ENCODE results near the gene TMOD3.

Gene TMOD3

GRCh38 chr15:51904931-51905330, 75.5 kb downstream of the TMOD3 start:
- Histone ChIP-seq H4K20me1 (ENCODE audit: insufficient read depth, low read length, poor library complexity, severe bottlenecking) (no peaks in the 10 kb centered on the region), H2AFZ (ENCODE audit: low read length) (no peak overlapping the region), H3K79me2 (ENCODE audit: insufficient read depth, low read length) (no peaks in the 10 kb centered on the region), H3K9me2 (replicated peaks; ENCODE audit: low read depth, low read length) (no peaks in the 10 kb centered on the region), H3K9ac (ENCODE audit: low read depth, low read length, poor library complexity, severe bottlenecking) (no peak overlapping the region), H3F3A (ENCODE audit: low read depth) (no peaks in the 10 kb centered on the region), H3K4me1 (ENCODE audit: insufficient read depth, low read length, poor library complexity, severe bottlenecking) (no peaks in the 10 kb centered on the region), H3K4me2 (ENCODE audit: low read depth, low read length, poor library complexity, severe bottlenecking) (no peak overlapping the region), H3K36me3 (ENCODE audit: insufficient read depth, low read length) (peaks cover 57% of the 10 kb centered on the region), H3K9me3 (ENCODE audit: insufficient read depth, low read depth, low read length) (no peaks in the 10 kb centered on the region), H3K27me3 (ENCODE audit: insufficient read depth, low read length, poor library complexity, severe bottlenecking) (no peaks in the 10 kb centered on the region), H3K4me3 (ENCODE audit: low read length, poor library complexity, severe bottlenecking) (no peak overlapping the region)
- TF ChIP-seq EZH2phosphoT487 (IDR thresholded peaks at IDR 0.05; ENCODE audit: borderline replicate concordance) (no peak), CTCF (conservative IDR thresholded peaks at IDR 0.05; ENCODE audit: low read length) (no peak)

GRCh38 chr15:51907136-51907862, 77.8 kb downstream of the TMOD3 start:
- Histone ChIP-seq H3K9ac (ENCODE audit: low read depth, low read length, poor library complexity, severe bottlenecking) (no peak overlapping the region), H4K20me1 (ENCODE audit: insufficient read depth, low read length, poor library complexity, severe bottlenecking) (no peaks in the 10 kb centered on the region), H3K4me3 (ENCODE audit: low read length, poor library complexity, severe bottlenecking) (no peak overlapping the region), H3K36me3 (ENCODE audit: insufficient read depth, low read length) (peaks cover 41% of the 10 kb centered on the region), H3K4me2 (ENCODE audit: low read depth, low read length, poor library complexity, severe bottlenecking) (no peak overlapping the region), H2AFZ (ENCODE audit: low read length) (no peak overlapping the region), H3K9me3 (ENCODE audit: insufficient read depth, low read depth, low read length) (no peaks in the 10 kb centered on the region), H3K79me2 (ENCODE audit: insufficient read depth, low read length) (no peaks in the 10 kb centered on the region), H3F3A (ENCODE audit: low read depth) (no peaks in the 10 kb centered on the region), H3K4me1 (ENCODE audit: insufficient read depth, low read length, poor library complexity, severe bottlenecking) (no peaks in the 10 kb centered on the region), H3K9me2 (replicated peaks; ENCODE audit: low read depth, low read length) (no peaks in the 10 kb centered on the region), H3K27me3 (ENCODE audit: insufficient read depth, low read length, poor library complexity, severe bottlenecking) (no peaks in the 10 kb centered on the region)
- TF ChIP-seq CTCF (conservative IDR thresholded peaks at IDR 0.05; ENCODE audit: low read length), result no peak; the same call in 1 of the 2 replicates
- no peak for TF ChIP-seq EZH2phosphoT487 (IDR thresholded peaks at IDR 0.05; ENCODE audit: borderline replicate concordance)

- H3K4me2 ChIP-seq (ENCODE audit: low read depth, low read length, poor library complexity, severe bottlenecking), result no peak overlapping the region
- TF ChIP-seq CTCF (conservative IDR thresholded peaks at IDR 0.05; ENCODE audit: low read length) (no peak), EZH2phosphoT487 (IDR thresholded peaks at IDR 0.05; ENCODE audit: borderline replicate concordance) (no peak)
- H3K27me3 ChIP-seq (ENCODE audit: insufficient read depth, low read length, poor library complexity, severe bottlenecking), result no peaks in the 10 kb centered on the region
- H3K36me3 ChIP-seq (ENCODE audit: insufficient read depth, low read length), result peaks cover 42% of the 10 kb centered on the region
- H4K20me1 ChIP-seq (ENCODE audit: insufficient read depth, low read length, poor library complexity, severe bottlenecking), result no peaks in the 10 kb centered on the region
- H3F3A ChIP-seq (ENCODE audit: low read depth), result no peaks in the 10 kb centered on the region
- no peaks in the 10 kb centered on the region for H3K9me2 ChIP-seq (replicated peaks; ENCODE audit: low read depth, low read length)
- no peak overlapping the region for H3K4me3 ChIP-seq (ENCODE audit: low read length, poor library complexity, severe bottlenecking)
- no peak overlapping the region for H2AFZ ChIP-seq (ENCODE audit: low read length)
- no peaks in the 10 kb centered on the region for H3K4me1 ChIP-seq (ENCODE audit: insufficient read depth, low read length, poor library complexity, severe bottlenecking)
- H3K9ac ChIP-seq (ENCODE audit: low read depth, low read length, poor library complexity, severe bottlenecking), result no peak overlapping the region
- H3K9me3 ChIP-seq (ENCODE audit: insufficient read depth, low read depth, low read length), result no peaks in the 10 kb centered on the region
- H3K79me2 ChIP-seq (ENCODE audit: insufficient read depth, low read length), result no peaks in the 10 kb centered on the region
Observed at GRCh38 chr15:51908316-51908715, 78.9 kb downstream of the TMOD3 start.

Data from Loucy (cell line).